Activated CD8-positive, alpha-beta memory T cell treated with anti-CD3 and anti-CD28 coated beads, Interleukin-2, amount 50 U/mL, for 24 hours (primary cell): ENCODE data around the gene FBF1.
A peak's percentile ranks its signal among the peaks of the same experiment; 100 is the strongest.
"Not testable (repeated sequence)": the region's sequence is repeated elsewhere in the genome, so short reads cannot be mapped to it uniquely, and the experiment has no call there.

Experiments used
- DNase-seq: peaks from one replicate; pipeline ENCODE4 v3.0.0-alpha.2; 2020; ENCODE audit errors: extremely low read depth

The FBF1 gene

DNA sequence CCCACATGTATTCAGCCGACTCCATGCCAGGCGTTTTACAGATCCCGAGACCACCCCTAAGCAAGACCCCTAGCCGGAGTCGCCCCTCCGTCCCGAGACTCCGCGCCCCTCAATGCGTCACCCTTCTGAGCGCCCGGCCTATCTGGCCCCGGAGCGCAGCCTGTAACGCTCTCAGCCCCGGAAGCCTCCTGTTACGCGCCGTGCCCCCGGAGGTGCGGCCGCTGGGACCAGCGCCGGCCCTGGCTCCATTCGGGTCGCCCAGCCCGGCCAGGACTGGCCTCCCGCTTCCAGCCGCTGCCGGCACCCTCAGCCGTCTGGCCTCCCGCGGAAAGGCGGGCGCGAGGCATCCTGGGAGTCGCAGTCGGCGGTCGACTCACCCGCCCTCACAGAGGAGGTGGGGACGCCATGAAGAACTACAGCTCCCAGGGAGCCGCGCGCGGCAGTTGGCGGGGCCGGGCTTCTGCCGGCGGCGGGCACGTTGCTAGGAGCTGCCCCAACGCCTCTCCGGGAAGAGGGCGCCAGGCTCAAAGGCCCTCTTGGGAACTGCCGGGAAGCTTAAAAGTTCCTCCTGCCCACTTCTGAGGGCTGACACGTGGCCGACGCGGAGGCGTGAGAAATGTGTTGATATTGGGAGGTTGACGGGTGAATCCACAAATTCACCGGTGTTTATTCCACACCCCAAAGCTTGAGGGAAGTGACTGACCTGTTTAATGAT lies at the start of gene FBF1:
Gene FBF1, minus strand, starts transcription at position 316 of the 715 bp plus-strand sequence. CDS start 2,893 bp downstream, outside the sequence.
- DNase-seq, result peak; percentile 78

GRCh38 chr17:75987041-75987440 lies 46.2 kb upstream of the FBF1 start:
- no peak for DNase-seq

GRCh38 chr17:75985986-75986385 lies 45.1 kb upstream of the FBF1 start:
- DNase-seq, result no peak

- no peak for DNase-seq
These were observed 42.8 kb upstream of the FBF1 start for GRCh38 chr17:75983501-75984181.

GRCh38 chr17:75981019-75981615 lies 40.3 kb upstream of the FBF1 start:
- DNase-seq, result no peak

DNA sequence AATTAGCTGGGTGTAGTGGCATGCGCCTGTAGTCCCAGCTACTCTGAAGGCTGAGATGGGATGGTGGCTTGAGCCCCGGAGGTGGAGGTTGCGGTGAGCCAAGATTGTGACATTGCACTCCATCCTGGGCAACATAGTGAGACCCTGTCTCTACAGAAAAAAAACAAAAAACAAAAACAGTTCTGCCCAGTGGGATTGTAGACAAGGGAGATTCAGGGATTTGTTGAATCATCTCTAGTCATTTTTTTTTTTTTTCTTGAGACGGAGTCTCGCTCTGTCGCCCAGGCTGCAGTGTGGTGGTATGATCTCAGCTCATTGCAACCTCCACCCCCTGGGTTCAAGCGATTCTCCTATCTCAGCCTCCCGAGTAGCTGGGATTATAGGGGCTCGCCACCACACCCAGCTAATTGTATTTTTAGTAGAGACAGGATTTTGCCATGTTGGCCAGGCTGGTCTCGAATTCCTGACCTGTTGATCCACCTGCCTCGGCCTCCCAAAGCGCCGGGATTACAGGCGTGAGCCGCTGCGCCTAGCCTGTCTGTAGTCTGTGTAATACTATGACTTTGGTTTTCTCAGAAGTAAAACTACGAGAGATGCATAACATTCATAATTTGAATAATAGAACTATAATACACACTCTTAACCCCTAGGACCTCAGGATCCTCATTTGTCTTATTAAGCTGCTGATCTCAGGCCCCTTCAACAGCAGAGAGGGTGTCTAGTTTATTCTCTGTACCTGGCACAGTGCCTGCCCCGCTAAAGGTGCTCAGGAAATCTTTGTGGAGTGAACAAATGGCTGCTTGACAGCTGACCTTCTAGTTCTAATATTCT lies 39.6 kb upstream of the FBF1 start:
- no peak for DNase-seq

- no peak for DNase-seq
These were observed 38.9 kb upstream of the FBF1 start for GRCh38 chr17:75979705-75980187.

- DNase-seq, result peak; percentile 96
These were observed 38.3 kb upstream of the FBF1 start, which contains the start of the genes ACOX1 and TEN1 for GRCh38 chr17:75978938-75979704. ACOX1 (minus strand) TSS chr17:75979166; CDS start chr17:75979073, 93 bp downstream. TEN1 (plus strand) TSS chr17:75979240; CDS start chr17:75986193, 6,953 bp downstream.

DNA sequence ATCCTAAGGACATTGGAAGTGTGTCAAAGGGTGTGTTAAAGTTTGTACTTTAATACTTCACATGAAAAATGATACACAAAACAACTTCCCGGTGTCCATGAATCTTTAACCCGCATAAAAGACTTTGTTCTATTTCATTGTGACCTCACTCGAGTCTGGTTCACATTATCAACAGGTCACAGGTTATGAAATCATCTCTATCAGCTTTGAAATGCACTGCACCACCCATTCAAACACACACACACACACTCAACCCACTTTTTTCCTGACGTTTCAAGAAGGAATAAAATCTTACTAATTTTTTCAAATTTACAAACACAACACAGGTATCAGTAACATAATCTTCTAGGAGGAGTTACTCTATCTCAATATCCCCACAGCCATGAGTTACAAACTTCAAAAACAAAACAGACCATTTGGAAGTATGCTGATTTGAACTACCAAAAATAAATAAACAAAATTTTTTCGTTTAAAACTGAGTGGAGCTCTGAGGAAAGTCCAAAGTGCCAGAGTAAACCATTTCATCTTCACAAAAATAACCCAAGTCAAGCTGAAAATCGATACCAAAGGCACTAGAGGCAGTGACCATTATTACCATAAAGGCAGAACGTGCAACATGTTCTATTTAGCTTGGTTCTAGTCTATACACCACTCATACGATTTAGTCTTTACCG lies 35.5 kb upstream of the FBF1 start:
- DNase-seq, result no peak

GRCh38 chr17:75975757-75976174 lies 34.9 kb upstream of the FBF1 start:
- DNase-seq, result no peak

- not testable (repeated sequence) for DNase-seq
These were observed 34.3 kb upstream of the FBF1 start for GRCh38 chr17:75975187-75975586.

DNA sequence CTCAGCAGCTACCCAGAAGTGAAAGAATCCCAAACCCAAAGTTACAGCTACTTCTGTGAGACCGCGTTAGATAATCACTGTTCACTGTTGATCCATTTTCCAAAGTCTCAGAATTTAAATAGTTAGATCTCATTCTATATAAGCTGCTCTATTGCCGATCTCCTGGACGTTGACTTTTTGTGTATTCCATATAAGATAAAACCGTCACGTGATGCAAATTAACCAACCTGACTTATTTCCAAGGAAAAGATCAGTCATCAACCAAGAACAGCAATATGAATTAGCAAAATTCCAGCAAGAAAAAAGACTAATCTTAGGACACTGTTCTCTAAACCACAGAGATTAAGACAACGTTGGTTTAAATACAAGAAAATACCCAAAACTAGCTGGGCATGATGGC lies 29.8 kb upstream of the FBF1 start:
- DNase-seq, result no peak

DNA sequence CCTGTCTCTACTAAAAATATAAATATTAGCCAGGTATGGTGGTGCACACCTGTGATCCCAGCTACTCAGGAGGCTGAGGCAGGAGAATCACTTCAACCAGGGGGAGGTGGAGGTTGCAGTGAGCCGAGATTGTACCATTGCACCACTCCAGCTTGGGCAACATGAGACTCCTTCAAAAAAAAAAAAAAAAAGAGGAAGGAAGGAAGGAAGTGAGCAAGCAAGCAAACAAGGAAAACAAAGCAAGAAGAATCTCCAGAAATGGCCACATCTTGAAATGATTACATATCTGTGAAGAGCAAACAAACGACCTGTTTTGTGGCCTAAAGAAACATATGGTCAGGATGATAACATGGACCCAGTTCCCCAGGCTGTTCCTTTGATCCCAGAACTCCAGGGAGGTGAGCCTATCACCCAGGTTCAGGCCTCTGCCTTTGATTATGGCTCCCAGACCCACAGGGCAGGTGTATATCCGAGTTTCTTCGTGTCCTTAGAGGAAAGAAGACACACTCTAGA lies 29.2 kb upstream of the FBF1 start:
- DNase-seq, result no peak

DNA sequence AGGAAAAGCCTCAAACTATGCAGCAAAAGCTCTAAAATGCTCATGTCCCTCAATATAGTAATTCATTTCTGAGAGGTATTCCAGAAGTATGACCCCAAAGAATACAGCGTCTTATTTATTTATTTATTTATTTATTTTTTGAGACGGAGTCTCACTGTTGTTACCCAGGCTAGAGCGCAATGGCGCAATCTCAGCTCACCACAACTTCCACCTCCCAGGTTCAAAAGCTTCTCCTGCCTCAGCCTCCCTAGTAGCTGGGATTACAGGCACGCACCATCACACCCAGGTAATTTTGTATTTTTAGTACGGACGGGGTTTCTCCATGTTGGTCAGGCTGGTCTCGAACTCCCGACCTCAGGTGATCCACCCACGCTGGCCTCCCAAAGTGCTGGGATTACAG lies 28.2 kb upstream of the FBF1 start:
- DNase-seq, result not testable (repeated sequence)

- no peak for DNase-seq
These were observed 24.6 kb upstream of the FBF1 start for GRCh38 chr17:75965468-75965867.

DNA sequence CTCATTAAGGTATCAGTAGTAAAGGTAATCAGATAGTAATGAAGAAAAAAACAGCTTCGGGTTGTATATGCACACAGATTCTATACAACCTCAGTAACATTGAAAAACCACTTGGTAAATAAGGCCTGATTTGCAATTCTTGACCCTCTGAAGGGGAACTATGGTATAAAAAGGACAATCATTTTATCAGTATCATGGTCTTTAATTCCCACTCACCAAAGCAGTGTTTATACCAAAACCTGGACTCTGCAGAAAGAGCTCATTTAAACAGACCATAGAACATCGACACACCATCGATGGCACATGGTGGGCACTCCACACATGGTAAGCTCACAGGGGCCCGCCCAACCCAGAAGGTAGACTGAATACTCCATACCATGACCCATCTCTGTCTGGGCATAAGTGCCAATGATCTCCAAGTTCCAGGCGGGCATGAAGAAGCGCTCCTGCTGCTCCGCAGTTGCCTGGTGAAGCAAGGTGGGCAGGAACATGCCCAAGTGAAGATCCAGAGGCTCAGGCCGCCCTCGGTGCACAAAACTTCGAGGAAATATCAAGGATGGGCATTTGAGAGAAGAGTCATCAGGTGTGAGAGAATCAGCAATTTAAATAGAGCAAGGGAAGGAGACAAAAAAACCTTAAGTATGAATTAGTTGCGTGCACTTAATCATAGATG lies 19.1 kb upstream of the FBF1 start:
- no peak for DNase-seq

- no peak for DNase-seq
These were observed 18.4 kb upstream of the FBF1 start for GRCh38 chr17:75959051-75959838.

DNA sequence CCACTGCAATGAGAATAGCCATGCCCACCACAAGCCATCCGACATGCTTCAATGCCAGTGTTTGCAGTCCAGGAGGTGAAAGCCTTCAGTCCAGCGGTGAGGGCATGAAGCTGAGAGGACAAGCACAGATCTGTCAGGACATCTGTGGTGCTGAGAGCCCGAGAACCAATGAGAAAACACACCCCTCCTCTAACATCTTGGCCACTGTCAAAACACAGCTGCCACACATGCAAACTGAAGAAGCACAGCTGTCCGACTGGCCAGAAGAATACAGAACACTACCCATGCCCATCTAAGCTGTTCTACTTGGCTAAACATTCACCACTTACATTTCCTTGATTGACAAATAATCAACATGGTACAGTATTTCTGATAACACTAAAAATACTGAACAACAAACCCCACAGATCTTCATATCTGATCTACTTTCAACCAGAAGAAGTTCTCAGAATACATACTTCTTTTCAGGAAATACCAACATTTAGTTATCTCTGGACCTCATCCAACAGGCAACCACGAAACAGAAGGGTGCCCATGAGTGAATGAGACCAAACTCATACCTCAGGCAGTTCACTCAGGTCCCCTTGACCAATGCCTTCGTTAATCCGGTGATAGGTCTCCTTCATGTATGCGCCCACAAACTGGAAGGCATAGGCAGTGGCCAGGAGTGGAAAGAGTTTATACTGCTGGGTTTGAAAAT lies 10.2 kb upstream of the FBF1 start:
- no peak for DNase-seq
